Gastrocnemius medialis (tissue), 4 donors: ENCODE data around the gene LINGO3.

Experiments
- CTCF ChIP-seq, 5 experiments: fragments of 450-650 bp in 3 of 5; fragments of 200-600 bp in 2 of 5; sonication (generic) in 2 of 5; IDR thresholded peaks in 4 of 5; conservative IDR thresholded peaks in 1 of 5; 1 replicate in 4 of 5; 2 replicates in 1 of 5; pipeline ENCODE4 v1.5.1; 2016 to 2019; ENCODE audit warnings: antibody characterized with exemption in 5 of 5, mild to moderate bottlenecking in 3 of 5, moderate library complexity in 3 of 5
- POLR2A ChIP-seq, 2 donors: fragments of 450-650 bp; IDR thresholded peaks; one replicate each; pipeline ENCODE4 v1.6.1; 2017; ENCODE audit warnings: antibody characterized with exemption in 2 of 2, mild to moderate bottlenecking in 2 of 2, moderate library complexity in 2 of 2

- TF ChIP-seq CTCF (IDR thresholded peaks at IDR 0.05 in 4 of 5, conservative IDR thresholded peaks at IDR 0.05 in 1 of 5) (no peak), POLR2A (IDR thresholded peaks at IDR 0.05) (no peak)
Measured at GRCh38 chr19:2296141-2296540, 11.8 kb downstream of the LINGO3 start.
